Cortex of kidney (tissue), 1 donor: ENCODE results near the gene PFKM.

Source experiments
- DNase-seq: peaks from one replicate; lab custom pipeline; 2025; lab: John Stamatoyannopoulos, UW

The PFKM gene

GRCh38 chr12:48187916-48188695 lies 68.9 kb downstream of the PFKM start:
- DNase-seq, result no peak

GRCh38 chr12:48189331-48190125 lies 70.4 kb downstream of the PFKM start:
- no peak for DNase-seq

- no peak for DNase-seq
Observed at GRCh38 chr12:48191096-48191495, 71.9 kb downstream of the PFKM start.

- DNase-seq, result no peak
Observed at GRCh38 chr12:48192861-48193260, 73.7 kb downstream of the PFKM start.

GRCh38 chr12:48193623-48194022 lies 74.5 kb downstream of the PFKM start:
- no peak for DNase-seq

- no peak for DNase-seq
Observed at GRCh38 chr12:48194799-48195201, 75.6 kb downstream of the PFKM start.
